Neural cell (in vitro differentiated cells): Measurements from ENCODE around the gene MED16. TPM values are rescaled to one million over a fixed set of nuclear protein-coding genes. Genes with fewer than 3 reads are reported as not detected.
A peak's percentile ranks its signal among the peaks of the same experiment; 100 is the strongest.

Source experiments
- H2AFZ ChIP-seq: fragments of 200-600, 300-800 bp; sonication (generic), shearing (Covaris generic); 2 replicates; pipeline ENCODE4 v1.6.0; 2014; ENCODE audit warnings: low read depth, mild to moderate bottlenecking, antibody characterized with exemption, low read length, moderate library complexity
- H3F3A ChIP-seq: fragments of 200-600 bp; shearing (Covaris generic); 2 replicates; pipeline ENCODE4 v1.6.1; 2016; ENCODE audit warnings: mild to moderate bottlenecking, moderate library complexity, mixed read lengths, antibody characterized with exemption, low read length; ENCODE audit not compliant: insufficient read depth, poor library complexity, severe bottlenecking
- H3K27ac ChIP-seq: fragments of 200-600, 300-800 bp; sonication (generic), shearing (Covaris generic); 2 replicates; pipeline ENCODE4 v1.5.1; 2014; ENCODE audit warnings: mild to moderate bottlenecking, low read length, moderate library complexity
- H3K27me3 ChIP-seq: fragments of 300-800, 200-600 bp; sonication (generic), shearing (Covaris generic); 2 replicates; pipeline ENCODE4 v1.6.0; 2014; ENCODE audit warnings: mild to moderate bottlenecking, low read depth, low read length, moderate library complexity; ENCODE audit not compliant: insufficient read depth
- H3K36me3 ChIP-seq: fragments of 300-800, 200-600 bp; sonication (generic), shearing (Covaris generic); 2 replicates; pipeline ENCODE4 v1.5.1; 2014; ENCODE audit warnings: mild to moderate bottlenecking, antibody characterized with exemption, low read length, moderate library complexity; ENCODE audit not compliant: insufficient read depth
- H3K4me2 ChIP-seq: fragments of 300-800, 200-600 bp; sonication (generic), shearing (Covaris generic); 2 replicates; pipeline ENCODE4 v1.6.0; 2014; ENCODE audit warnings: mild to moderate bottlenecking, low read length
- H3K4me3 ChIP-seq: fragments of 300-800, 200-600 bp; sonication (generic), shearing (Covaris generic); 2 replicates; pipeline ENCODE4 v1.5.1; 2014; ENCODE audit warnings: mild to moderate bottlenecking, low read length, moderate library complexity
- H3K79me2 ChIP-seq: fragments of 200-600 bp; shearing (Covaris generic); replicated peaks from 2 replicates; pipeline ENCODE4 v1.6.0; 2014; ENCODE audit warnings: mild to moderate bottlenecking, low read length, moderate library complexity; ENCODE audit not compliant: insufficient read depth
- H3K9ac ChIP-seq: fragments of 300-800, 200-600 bp; sonication (generic), shearing (Covaris generic); 2 replicates; pipeline ENCODE4 v1.6.1; 2016; ENCODE audit warnings: mild to moderate bottlenecking, low read length, mixed read lengths
- H3K9me2 ChIP-seq: fragments of 200-600 bp; shearing (Covaris generic); 2 replicates; pipeline ENCODE4 v1.6.1; 2016; ENCODE audit warnings: mild to moderate bottlenecking, low read length, mixed read lengths; ENCODE audit not compliant: insufficient read depth
- H3K9me3 ChIP-seq: fragments of 200-600, 300-800 bp; sonication (generic), shearing (Covaris generic); 2 replicates; pipeline ENCODE4 v1.6.1; 2016; ENCODE audit warnings: mild to moderate bottlenecking, mixed run types, low read length, moderate library complexity, mixed read lengths
- H4K20me1 ChIP-seq: fragments of 200-600 bp; shearing (Covaris generic); 2 replicates; pipeline ENCODE4 v1.6.1; 2016; ENCODE audit warnings: mild to moderate bottlenecking, mixed run types; ENCODE audit not compliant: insufficient read depth
- EP300 ChIP-seq: fragments of 450-650 bp; conservative IDR thresholded peaks from 2 replicates; pipeline ENCODE4 v1.6.1; 2014; ENCODE audit warnings: antibody characterized with exemption, mild to moderate bottlenecking, moderate library complexity; ENCODE audit not compliant: poor library complexity, severe bottlenecking
- EZH2 ChIP-seq: fragments of 200-600, 300-800 bp; shearing (Covaris generic), sonication (generic); IDR thresholded peaks from 2 replicates; pipeline ENCODE4 v1.6.1; 2014; ENCODE audit warnings: antibody characterized with exemption, low read length, borderline replicate concordance, mild to moderate bottlenecking; ENCODE audit not compliant: insufficient read depth, poor library complexity, severe bottlenecking
- MXI1 ChIP-seq: fragments of 450-650 bp; conservative IDR thresholded peaks from 2 replicates; pipeline ENCODE4 v1.6.1; 2014; ENCODE audit warnings: antibody characterized with exemption, mild to moderate bottlenecking; ENCODE audit not compliant: poor library complexity, severe bottlenecking
- POLR2AphosphoS5 ChIP-seq: IDR thresholded peaks from 2 replicates; pipeline ENCODE4 v1.6.1; 2012
- RAD21 ChIP-seq: fragments of 450-650 bp; conservative IDR thresholded peaks from 2 replicates; pipeline ENCODE4 v1.6.1; 2014; ENCODE audit warnings: antibody characterized with exemption, mild to moderate bottlenecking, moderate library complexity
- SMC3 ChIP-seq: fragments of 450-650 bp; conservative IDR thresholded peaks from 2 replicates; pipeline ENCODE4 v1.6.1; 2014; ENCODE audit warnings: antibody characterized with exemption, mild to moderate bottlenecking, moderate library complexity; ENCODE audit not compliant: poor library complexity
- TAF1 ChIP-seq: IDR thresholded peaks from 2 replicates; pipeline ENCODE4 v1.6.1; 2012; ENCODE audit warnings: low read depth
- polyA plus RNA-seq: library from polyadenylated mRNA; depleted of rRNA; stranded (reverse); fragments of >200 nt; gene quantifications from 2 replicates; pipeline ENCODE4 v1.2.3, GENCODE V29; 2014
- TF ChIP-seq, protein P1 (sequence below): fragments of 450-650 bp; IDR thresholded peaks from 2 replicates; pipeline ENCODE4 v1.5.1; 2014; ENCODE audit warnings: antibody characterized with exemption, mild to moderate bottlenecking, moderate library complexity; ENCODE audit not compliant: poor library complexity, severe bottlenecking

The MED16 gene
- polyA plus RNA-seq, 1 donor from 2014 or later, result 13.3 TPM

DNA sequence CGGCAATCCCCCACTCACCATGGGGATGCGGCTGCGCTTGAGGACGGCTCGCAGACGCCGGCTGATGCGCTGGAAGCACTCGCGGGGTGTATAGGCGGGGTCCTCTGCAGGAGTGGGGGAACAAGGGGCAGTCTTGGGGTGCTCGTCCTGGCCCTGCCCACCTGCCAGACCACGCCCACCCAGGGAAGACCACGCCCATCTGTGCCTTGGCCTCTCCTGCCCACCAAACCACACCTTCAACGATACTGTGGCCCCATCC is 7.0 kb upstream of the MED16 start:
- Histone ChIP-seq H3K36me3 (no peaks in the 10 kb centered on the region), H3K27ac (no peak overlapping the region), H3K9me3 (no peaks in the 10 kb centered on the region), H3K79me2 (no peaks in the 10 kb centered on the region), H3K9ac (no peak overlapping the region), H3K4me3 (no peak overlapping the region), H3K27me3 (no peaks in the 10 kb centered on the region), H3K9me2 (no peaks in the 10 kb centered on the region), H2AFZ (no peak overlapping the region), H3F3A (no peaks in the 10 kb centered on the region), H3K4me2 (no peak overlapping the region), H4K20me1 (no peaks in the 10 kb centered on the region)
- TF ChIP-seq RAD21, result no peak

DNA sequence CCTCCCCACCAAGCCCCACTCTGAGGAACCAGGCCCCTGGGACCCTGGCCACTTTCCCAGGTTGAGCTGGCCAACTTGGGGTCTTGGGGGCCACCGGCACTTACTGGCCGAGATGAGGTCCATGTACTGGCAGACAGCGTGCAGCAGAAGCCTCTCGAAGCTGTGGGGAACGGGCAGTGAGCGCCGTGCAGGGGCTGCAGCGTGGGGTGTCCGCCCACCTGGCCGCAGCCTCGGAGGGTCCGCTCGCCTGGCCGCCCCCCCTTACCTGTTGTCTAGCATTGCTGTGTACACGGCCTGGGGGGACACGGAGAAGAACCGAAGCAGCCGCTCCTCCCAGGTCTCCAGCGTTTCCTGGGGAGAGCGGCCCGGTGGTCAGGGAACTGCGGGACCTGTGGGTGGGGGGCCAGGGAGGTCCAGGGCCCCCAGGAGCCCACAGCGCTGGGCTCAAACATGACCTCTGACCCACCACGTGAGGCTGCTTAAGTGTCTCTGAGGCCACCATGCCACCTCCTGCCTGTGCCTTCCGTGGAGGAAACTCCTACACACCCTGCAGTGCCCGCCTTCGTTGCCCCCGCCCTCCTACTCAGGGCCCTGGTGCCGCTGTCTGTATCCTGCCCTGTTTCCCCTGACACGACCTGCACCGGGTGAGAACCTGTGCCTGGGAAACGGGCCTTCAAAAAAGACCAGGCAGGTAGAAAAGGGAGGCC is 6.5 kb upstream of the MED16 start:
- TF ChIP-seq EZH2 (no peak), EP300 (no peak), MXI1 (no peak), RAD21 (no peak), TAF1 (no peak), SMC3 (no peak), POLR2AphosphoS5 (no peak)
- TF ChIP-seq, protein P1, sequence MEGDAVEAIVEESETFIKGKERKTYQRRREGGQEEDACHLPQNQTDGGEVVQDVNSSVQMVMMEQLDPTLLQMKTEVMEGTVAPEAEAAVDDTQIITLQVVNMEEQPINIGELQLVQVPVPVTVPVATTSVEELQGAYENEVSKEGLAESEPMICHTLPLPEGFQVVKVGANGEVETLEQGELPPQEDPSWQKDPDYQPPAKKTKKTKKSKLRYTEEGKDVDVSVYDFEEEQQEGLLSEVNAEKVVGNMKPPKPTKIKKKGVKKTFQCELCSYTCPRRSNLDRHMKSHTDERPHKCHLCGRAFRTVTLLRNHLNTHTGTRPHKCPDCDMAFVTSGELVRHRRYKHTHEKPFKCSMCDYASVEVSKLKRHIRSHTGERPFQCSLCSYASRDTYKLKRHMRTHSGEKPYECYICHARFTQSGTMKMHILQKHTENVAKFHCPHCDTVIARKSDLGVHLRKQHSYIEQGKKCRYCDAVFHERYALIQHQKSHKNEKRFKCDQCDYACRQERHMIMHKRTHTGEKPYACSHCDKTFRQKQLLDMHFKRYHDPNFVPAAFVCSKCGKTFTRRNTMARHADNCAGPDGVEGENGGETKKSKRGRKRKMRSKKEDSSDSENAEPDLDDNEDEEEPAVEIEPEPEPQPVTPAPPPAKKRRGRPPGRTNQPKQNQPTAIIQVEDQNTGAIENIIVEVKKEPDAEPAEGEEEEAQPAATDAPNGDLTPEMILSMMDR, result no peak
- Histone ChIP-seq H2AFZ (no peak overlapping the region), H3K9me3 (no peaks in the 10 kb centered on the region), H3K9ac (no peak overlapping the region), H3F3A (no peaks in the 10 kb centered on the region), H3K9me2 (no peaks in the 10 kb centered on the region), H3K27me3 (no peaks in the 10 kb centered on the region), H3K79me2 (no peaks in the 10 kb centered on the region), H3K27ac (no peak overlapping the region), H3K4me3 (no peak overlapping the region), H3K36me3 (no peaks in the 10 kb centered on the region), H4K20me1 (no peaks in the 10 kb centered on the region), H3K4me2 (no peak overlapping the region)

DNA sequence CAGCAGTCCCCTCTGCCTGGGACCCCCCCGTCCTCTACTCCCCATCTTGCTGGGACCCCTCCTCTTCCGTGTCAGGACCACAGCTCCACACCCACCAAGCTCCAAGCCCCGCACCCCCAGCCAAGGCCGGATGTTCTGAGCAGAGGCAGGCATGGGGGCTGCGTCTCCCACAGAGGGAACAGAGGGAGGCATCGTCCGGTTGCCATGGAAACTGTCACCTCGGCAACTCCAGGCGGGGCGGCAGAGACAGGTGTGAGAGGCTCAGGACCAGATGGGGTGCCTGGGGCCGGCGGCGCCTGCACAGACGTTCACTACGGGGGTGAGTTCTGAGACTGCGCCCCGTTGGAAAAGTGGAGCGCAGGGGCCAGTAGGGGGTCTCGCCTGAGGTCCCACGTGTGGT is 5.7 kb upstream of the MED16 start:
- Histone ChIP-seq H3K36me3 (no peaks in the 10 kb centered on the region), H3K27ac (peak overlapping the region; percentile 28), H3K4me2 (no peak overlapping the region), H3K79me2 (no peaks in the 10 kb centered on the region), H3K9me3 (no peaks in the 10 kb centered on the region), H3K4me3 (peak overlapping the region; percentile 34), H3K27me3 (no peaks in the 10 kb centered on the region), H3K9ac (peak overlapping the region; percentile 16), H3K9me2 (no peaks in the 10 kb centered on the region), H3F3A (no peaks in the 10 kb centered on the region), H2AFZ (no peak overlapping the region), H4K20me1 (no peaks in the 10 kb centered on the region)
- TF ChIP-seq MXI1, result peak; percentile 33
- no peak for TF ChIP-seq TAF1
